GM12872 (cell line): ENCODE measurements around the gene LRRC53.

Experiments used
- TF ChIP-seq, protein P1 (sequence below): IDR thresholded peaks from 3 replicates; pipeline ENCODE4 v1.5.1; 2011; ENCODE audit warnings: low read depth, mild to moderate bottlenecking, low read length, moderate library complexity; ENCODE audit not compliant: insufficient read depth

LRRC53 gene

DNA sequence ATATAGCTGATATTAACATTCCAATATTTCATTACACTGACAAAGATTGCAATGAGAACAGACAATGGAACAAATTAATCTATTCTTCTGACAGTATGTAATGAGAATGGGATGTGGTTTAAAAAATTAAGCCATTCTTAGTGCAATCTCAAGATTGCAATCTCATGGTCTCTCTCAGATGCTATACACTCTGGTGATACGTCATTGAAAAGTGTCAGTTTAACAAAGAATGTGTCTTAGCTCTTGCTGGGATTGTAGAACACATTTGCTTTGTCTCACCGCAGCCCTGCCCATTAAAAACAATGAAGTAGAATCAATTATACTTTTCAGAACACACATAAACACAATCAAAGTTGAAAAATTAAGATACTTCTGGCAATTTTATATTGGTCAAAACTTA, 55.2 kb downstream of the LRRC53 start:
- TF ChIP-seq, protein P1, sequence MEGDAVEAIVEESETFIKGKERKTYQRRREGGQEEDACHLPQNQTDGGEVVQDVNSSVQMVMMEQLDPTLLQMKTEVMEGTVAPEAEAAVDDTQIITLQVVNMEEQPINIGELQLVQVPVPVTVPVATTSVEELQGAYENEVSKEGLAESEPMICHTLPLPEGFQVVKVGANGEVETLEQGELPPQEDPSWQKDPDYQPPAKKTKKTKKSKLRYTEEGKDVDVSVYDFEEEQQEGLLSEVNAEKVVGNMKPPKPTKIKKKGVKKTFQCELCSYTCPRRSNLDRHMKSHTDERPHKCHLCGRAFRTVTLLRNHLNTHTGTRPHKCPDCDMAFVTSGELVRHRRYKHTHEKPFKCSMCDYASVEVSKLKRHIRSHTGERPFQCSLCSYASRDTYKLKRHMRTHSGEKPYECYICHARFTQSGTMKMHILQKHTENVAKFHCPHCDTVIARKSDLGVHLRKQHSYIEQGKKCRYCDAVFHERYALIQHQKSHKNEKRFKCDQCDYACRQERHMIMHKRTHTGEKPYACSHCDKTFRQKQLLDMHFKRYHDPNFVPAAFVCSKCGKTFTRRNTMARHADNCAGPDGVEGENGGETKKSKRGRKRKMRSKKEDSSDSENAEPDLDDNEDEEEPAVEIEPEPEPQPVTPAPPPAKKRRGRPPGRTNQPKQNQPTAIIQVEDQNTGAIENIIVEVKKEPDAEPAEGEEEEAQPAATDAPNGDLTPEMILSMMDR = no peak

DNA sequence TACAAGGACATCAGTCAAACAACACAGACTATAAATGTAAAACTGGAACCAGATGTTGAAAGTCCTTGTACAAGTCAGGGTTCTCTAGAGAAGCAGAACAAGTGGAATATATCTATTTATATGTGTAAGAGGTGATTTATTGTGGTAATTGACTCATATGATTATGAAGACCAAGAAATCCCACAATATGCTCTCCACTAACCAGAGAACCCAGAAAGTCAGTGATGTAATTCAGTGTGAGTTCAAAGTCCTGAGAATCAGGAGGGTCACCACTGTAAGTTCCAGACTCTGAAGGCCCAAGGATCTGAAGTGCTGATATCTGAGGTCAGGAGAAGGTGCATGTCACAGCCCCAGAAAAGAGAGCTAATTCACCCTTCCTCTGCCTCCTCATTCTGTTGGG, 57.0 kb downstream of the LRRC53 start:
- TF ChIP-seq, protein P1 = no peak

GRCh38 chr1:74453277-74453676, 59.1 kb downstream of the LRRC53 start:
- TF ChIP-seq, protein P1 = no peak

DNA sequence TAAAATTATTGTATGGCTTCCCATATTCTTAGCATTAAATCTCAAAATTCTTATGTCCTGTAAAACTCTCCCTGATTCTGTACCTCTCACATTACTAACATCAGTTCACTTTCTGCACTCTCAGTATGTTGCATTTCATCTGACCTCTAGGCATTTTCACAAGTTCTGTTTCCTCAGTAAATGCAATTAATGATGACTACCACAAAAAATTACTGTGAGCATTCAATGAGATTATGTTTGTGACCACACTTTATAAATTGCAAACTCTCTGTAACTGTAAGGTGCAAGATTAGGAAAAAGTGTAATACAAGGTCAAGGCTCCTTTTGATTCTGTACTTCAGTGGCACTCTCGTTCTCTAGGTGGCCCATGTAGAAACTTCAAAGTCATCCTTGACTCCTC, 60.4 kb downstream of the LRRC53 start:
- TF ChIP-seq, protein P1 = no peak

DNA sequence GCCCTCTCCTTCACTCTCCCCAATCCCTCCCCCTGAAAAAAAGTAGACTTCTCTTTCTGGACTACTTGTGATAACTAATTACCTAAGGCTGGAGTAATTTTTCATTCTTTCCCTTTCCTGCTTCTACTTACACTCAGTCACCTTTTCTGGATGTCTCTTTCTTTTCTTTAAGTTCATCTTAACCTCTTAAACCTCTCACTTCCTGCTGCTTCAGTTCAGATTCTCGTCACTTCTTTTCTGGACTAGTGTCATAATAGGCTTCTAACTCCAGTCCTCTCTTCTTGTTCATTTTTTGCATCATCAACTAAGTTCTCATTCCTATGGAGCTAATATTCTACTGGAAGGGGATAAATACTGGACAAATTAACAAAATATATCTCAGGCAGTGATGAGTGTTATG, 75.4 kb downstream of the LRRC53 start:
- TF ChIP-seq, protein P1 = no peak

DNA sequence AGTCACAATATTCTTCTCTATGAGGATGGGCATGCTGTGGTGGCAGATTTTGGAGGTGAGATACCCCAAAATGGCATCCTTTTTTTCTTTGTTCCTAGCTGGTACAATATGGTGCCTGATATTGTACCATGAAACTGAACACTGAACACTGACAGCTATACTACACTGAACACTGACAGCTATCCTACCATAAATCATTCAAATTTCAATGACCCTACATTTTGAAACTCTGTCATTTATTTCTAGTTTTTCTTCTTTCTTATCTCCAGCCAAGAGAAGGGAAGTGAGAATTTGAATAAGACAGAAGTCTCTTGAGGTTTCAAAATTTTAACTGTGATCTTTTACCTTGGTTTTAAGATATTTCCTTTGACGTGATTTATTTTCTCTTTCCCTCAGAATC, 76.3 kb downstream of the LRRC53 start:
- TF ChIP-seq, protein P1 = no peak

DNA sequence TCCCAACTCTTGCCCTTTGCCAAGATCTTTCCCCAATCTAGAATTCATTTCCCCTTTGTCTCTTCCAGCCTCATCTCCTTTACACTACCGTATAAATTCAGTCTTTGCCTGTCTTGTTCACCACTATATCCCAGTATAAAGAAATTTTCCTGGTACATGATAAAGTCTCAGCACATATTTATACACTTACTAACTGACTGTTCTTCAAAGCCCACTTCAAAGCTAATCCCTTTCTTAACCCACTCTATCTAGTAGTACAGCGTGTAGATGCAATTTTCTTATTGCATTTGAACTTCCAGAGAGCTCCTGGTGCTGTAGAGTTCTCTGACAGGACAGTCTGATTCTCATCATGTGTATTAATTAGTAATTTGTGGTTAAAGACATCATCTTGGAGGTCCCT, 78.1 kb downstream of the LRRC53 start:
- TF ChIP-seq, protein P1 = no peak

DNA sequence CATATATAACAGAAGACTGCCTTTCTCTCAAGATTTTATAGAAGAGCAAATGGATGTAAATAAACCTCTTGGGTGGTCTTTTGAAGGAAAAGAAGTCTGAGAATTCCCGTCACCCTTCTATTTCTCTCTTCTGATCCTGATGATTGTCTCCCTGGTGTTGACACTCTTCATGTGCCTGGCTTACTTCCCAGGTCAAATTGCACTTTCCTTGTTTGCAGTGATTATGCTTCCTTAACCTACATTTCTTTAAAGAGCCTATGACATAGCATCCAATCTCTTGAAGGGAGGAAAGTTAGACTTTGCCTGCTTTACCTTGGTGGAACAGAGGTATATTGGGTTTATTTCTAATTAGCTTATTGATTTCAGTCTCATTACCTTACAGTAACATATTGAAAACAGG, 80.1 kb downstream of the LRRC53 start:
- TF ChIP-seq, protein P1 = no peak
